ENCODE results near the gene CSRNP3.

DNA sequence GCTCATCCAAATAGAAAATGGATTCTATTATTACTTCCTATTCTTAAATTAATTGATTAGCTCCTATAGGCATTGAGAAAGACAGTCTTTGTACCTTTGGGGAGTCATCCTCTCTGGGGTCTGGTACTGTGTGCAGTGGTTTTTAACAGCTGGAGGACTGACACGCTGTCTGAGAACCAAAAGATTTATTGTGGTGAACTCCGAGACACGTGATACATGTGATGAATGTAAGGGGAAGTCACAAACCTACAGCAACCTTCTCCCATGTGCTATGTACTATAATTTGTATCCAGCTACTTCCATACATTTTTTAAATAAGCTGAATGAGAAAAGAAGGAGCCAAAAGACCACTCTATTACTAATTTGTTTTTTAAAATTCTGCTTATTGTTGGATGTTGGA lies 190.9 kb downstream of the CSRNP3 start:
- TF ChIP-seq ZNF274 (IDR thresholded peaks at IDR 0.05; ENCODE audit: insufficient read depth, insufficient read length), result no peak
- TF ChIP-seq PKNOX1 (IDR thresholded peaks at IDR 0.05), result no peak; the same call in 1 of the 2 replicates
- TF ChIP-seq, protein P1, sequence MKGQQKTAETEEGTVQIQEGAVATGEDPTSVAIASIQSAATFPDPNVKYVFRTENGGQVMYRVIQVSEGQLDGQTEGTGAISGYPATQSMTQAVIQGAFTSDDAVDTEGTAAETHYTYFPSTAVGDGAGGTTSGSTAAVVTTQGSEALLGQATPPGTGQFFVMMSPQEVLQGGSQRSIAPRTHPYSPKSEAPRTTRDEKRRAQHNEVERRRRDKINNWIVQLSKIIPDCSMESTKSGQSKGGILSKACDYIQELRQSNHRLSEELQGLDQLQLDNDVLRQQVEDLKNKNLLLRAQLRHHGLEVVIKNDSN (IDR thresholded peaks at IDR 0.05; ENCODE audit: borderline replicate concordance, extremely low read length, insufficient read depth, low read depth, low read length), result peak; percentile 12
- no peak for TF ChIP-seq RAD21 (IDR thresholded peaks at IDR 0.05; ENCODE audit: insufficient read depth, low read depth, low read length)
- TF ChIP-seq CTCF (IDR thresholded peaks at IDR 0.05 in 2 of 3, conservative IDR thresholded peaks at IDR 0.05 in 1 of 3; ENCODE audit: control insufficient read depth in 2 of 3, extremely low read depth in 1 of 3, insufficient read depth in 1 of 3, low read depth in 3 of 3, low read length in 3 of 3), result no peak
- no peak for TF ChIP-seq GATAD2B (conservative IDR thresholded peaks at IDR 0.05; ENCODE audit: low read depth)

All from GM12878 (cell line).